Putamen (tissue), 1 donor: ENCODE data around the gene IQSEC3.
"Not testable (repeated sequence)": the region's sequence is repeated elsewhere in the genome, so short reads cannot be mapped to it uniquely, and the experiment has no call there.

Source experiments
- DNase-seq: peaks from one replicate; pipeline ENCODE4 v3.0.0-alpha.2; 2016; ENCODE audit warnings: low spot score

Gene IQSEC3

GRCh38 chr12:214003-214741, 147.6 kb downstream of the IQSEC3 start, which contains the start of gene SLC6A12:
SLC6A12 (minus strand) TSS chr12:214157; CDS start chr12:209986, 4,171 bp downstream.
- no peak for DNase-seq

DNA sequence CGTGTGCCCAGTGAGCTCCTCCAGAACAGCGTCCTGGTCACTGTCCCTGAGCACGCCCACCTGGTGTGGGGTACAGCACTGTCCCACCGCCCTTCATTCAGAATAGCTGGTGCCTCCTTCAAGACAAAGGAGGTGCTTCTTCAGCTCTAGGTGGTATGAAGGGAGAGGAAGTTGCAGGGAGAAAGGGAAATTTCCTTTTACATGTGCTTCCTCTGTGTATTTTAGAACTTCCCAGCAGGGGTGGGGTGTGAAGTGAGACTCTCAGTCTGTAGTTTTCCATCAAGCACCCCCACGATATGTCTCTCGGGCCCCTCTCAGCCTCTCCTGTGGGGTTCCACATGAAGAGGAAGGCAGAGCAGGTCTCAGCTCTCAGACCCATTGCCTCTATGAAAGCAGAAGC, 148.5 kb downstream of the IQSEC3 start:
- DNase-seq, result no peak

- DNase-seq, result not testable (repeated sequence)
These were observed 150.5 kb downstream of the IQSEC3 start for GRCh38 chr12:217029-217428.

DNA sequence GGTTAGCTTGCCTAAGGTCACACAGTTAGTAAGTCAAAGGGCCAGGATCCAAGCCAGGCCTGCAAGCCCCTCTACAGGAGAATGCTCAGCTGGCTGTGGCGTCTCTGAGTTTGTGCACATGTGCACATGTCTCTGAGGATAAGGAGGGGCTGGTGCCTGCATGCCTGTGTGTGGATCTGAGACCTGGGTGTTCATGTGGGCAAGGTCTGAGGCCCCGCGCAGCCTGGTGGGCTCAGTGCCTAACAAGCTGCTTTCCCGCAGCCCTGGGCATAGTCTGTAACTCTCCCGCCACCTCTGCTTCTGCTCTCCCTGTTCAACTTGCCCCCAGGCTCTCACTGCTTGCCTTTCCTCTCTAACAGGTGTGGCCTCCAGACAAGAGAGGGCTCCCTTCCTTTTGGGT, 151.7 kb downstream of the IQSEC3 start:
- DNase-seq, result no peak

GRCh38 chr12:218728-219590, 152.4 kb downstream of the IQSEC3 start:
- no peak for DNase-seq

DNA sequence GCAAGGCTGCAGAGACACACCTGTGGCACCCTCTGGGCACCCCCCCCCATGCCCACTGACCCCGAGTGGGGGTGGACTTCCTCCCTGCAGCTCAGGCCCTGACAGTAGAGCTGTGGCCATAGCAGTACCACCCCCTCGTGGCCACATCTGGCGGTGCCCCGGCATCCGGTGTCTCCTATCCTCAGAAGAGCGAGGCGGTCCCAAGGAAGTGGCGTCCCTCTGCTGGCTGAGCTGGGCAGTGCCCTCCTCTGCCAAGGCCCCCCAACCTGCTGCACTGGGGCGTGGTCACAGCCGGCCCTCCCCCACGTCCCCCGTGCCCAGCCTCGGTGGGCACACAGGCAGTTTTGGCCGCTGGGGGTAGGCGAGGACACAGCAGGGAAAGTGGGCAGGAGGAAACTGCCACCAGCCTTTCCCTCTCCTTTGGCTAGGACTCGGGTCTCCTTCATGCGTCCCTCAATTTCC, 153.4 kb downstream of the IQSEC3 start:
- peak; percentile 64 for DNase-seq

DNA sequence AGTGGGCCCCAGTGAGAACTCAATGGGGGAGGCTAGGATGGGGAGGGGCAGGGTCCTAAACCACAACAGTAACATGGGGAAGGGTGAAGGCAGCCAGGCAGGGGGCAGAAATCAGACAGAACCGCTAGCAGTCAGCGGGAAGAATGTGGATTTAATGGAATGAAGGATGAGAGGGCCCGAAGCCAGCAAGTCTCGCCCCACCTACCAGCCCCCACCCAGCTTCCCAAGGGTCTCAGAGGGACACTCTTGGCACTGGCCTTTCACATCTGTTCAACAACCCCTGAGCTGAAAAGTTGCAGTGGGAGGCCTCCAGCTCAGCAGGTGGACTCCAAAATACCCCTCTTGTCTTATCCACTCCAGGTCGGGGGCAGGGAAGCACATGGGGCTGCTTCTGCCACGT, 153.9 kb downstream of the IQSEC3 start:
- DNase-seq, result no peak

DNA sequence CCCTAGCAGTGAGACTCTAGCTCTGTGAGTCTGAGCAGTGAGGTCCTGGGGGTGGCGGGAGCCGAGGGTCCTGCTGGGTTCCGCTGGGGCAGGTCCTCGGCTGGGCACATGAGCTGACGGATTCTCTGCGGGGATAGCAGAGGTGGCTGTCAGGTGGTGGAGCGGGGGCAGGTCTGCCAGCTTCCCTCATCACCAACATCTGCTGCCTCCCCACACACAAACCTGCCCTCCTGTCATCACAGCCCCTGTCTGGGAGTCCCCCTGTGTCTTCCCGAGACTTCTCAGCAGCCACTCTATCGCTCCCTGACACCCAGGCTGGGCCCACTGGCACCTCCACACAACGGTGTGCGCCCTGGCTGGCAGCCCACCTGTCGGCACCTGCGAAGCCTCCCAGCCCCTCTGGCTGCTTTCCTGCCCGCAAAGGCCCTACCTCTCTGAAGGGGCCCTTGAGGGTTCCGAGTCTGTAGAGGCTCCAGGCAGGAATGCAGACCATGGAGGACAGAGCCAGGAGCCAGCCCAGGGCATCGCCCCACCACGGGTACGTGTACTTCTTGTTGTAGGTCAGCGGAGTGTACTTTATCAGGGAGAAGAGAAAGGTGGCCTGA, 154.5 kb downstream of the IQSEC3 start:
- DNase-seq, result no peak

- no peak for DNase-seq
These were observed 155.2 kb downstream of the IQSEC3 start for GRCh38 chr12:221736-222135.

- no peak for DNase-seq
These were observed 157.3 kb downstream of the IQSEC3 start for GRCh38 chr12:223841-224240.

DNA sequence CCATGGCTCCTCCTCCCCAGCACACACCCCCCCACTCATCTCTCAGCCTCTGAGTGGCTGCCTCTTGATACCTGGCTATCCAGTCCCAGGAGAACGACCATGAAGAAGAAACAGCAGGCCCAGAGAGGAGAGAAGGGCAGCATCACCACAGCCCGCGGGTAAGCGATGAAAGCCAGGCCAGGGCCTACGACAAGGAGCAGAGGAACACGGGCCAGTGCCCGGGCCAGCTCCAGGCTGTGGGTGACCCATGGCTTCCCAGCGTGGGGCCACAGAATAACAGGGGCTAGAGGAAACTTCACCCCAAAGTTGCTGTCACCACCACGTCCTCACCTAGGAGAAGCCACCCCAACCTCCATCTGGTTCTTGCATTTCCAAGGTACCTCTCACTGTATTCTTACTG, 157.8 kb downstream of the IQSEC3 start:
- DNase-seq, result no peak

DNA sequence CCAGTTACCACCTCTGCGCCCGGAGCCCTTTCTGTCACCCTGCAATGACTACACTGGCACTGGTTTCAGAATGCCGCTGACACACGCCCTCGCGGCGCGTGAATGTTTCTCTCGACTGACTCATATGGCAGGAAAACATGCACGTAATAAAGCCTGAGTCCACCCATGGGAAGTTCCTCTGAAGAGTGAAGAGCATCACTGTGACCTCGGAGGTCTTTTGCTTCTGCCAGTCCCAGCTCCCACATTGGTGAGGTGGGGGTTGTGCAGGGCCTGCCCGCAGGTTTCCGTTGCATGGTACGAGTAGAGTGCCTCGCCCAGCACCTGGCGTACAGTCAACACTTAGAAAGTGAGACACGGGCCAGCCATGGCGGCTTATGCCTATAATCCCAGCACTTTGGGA, 158.4 kb downstream of the IQSEC3 start:
- no peak for DNase-seq

GRCh38 chr12:226401-226800, 159.8 kb downstream of the IQSEC3 start:
- no peak for DNase-seq

GRCh38 chr12:227286-227915, 160.8 kb downstream of the IQSEC3 start:
- no peak for DNase-seq
